ENCODE data around the gene LRIT2.
"Not testable (repeated sequence)": the region's sequence is repeated elsewhere in the genome, so short reads cannot be mapped to it uniquely, and the experiment has no call there.

Gene LRIT2

GRCh38 chr10:84177541-84178141 lies 47.7 kb downstream of the LRIT2 start:
- peak; percentile 78 for DNase-seq

GRCh38 chr10:84176836-84177474 lies 48.4 kb downstream of the LRIT2 start:
- DNase-seq: no peak

- DNase-seq: no peak
These were observed 49.0 kb downstream of the LRIT2 start for GRCh38 chr10:84176351-84176750.

GRCh38 chr10:84175436-84175835 lies 49.9 kb downstream of the LRIT2 start:
- no peak for DNase-seq

- no peak for DNase-seq
These were observed 51.8 kb downstream of the LRIT2 start, which contains the start of gene GPR15LG for GRCh38 chr10:84173501-84173929. TSS of gene GPR15LG (plus strand) at chr10:84173801. CDS start at chr10:84173852, 51 bp downstream.

- no peak for DNase-seq
These were observed 52.6 kb downstream of the LRIT2 start for GRCh38 chr10:84172467-84173356.

- DNase-seq: not testable (repeated sequence)
These were observed 53.5 kb downstream of the LRIT2 start for GRCh38 chr10:84171700-84172466.

GRCh38 chr10:84171237-84171636 lies 54.1 kb downstream of the LRIT2 start:
- DNase-seq: not testable (repeated sequence)

All from CD4-positive, alpha-beta T cell treated with Interleukin-15 for 1 hour (primary cell).